HepG2 (cell line): ENCODE data around the gene SRCIN1. TPM values are rescaled to one million over a fixed set of nuclear protein-coding genes. Genes with fewer than 3 reads are reported as not detected.

Experiments used
- AGO2 ChIP-seq: fragments of 200-400 bp; formaldehyde crosslinking; optimal IDR thresholded peaks from 2 replicates; pipeline ENCODE3; 2017; ENCODE audit warnings: mild to moderate bottlenecking, low read depth, low read length, moderate library complexity
- FOSL2 ChIP-seq: sonication (generic); formaldehyde crosslinking; IDR thresholded peaks from 2 replicates; pipeline ENCODE4 v1.4.0; 2020; ENCODE audit warnings: missing genetic modification reagents
- FOXO1 ChIP-seq: sonication (generic); formaldehyde crosslinking; IDR thresholded peaks from 2 replicates; pipeline ENCODE4 v1.4.0; 2020; ENCODE audit warnings: missing genetic modification reagents
- MXD3 ChIP-seq: IDR thresholded peaks from 2 replicates; pipeline ENCODE4 v1.6.1; 2016; ENCODE audit warnings: mild to moderate bottlenecking, missing biosample characterization, missing genetic modification reagents
- RBAK ChIP-seq: sonication (generic); formaldehyde crosslinking; IDR thresholded peaks from 2 replicates; pipeline ENCODE4 v1.5.1; 2020; ENCODE audit warnings: mild to moderate bottlenecking, missing genetic modification reagents
- RFX5 ChIP-seq: IDR thresholded peaks from 2 replicates; pipeline ENCODE4 v1.6.1; 2011; ENCODE audit warnings: low read depth, low read length, improper control_type of control experiment
- SCMH1 ChIP-seq: sonication (generic); formaldehyde crosslinking; IDR thresholded peaks from 2 replicates; pipeline ENCODE4 v1.9.0; 2021; ENCODE audit warnings: missing genetic modification reagents, mild to moderate bottlenecking, borderline replicate concordance
- SRF ChIP-seq: IDR thresholded peaks from 2 replicates; pipeline ENCODE4 v1.6.1; 2011; ENCODE audit warnings: mild to moderate bottlenecking, low read depth, low read length, moderate library complexity
- TBX3 ChIP-seq: fragments of 450-650 bp; IDR thresholded peaks from 2 replicates; pipeline ENCODE4 v1.6.1; 2017; ENCODE audit warnings: antibody characterized with exemption, mild to moderate bottlenecking, inconsistent platforms, borderline replicate concordance
- TFAP4 ChIP-seq: sonication (generic); IDR thresholded peaks from 2 replicates; pipeline ENCODE4 v1.6.1; 2016; ENCODE audit warnings: low read depth, borderline replicate concordance
- THRA ChIP-seq: sonication (generic); formaldehyde crosslinking; IDR thresholded peaks from 2 replicates; pipeline ENCODE4 v1.4.0; 2020; ENCODE audit warnings: missing genetic modification reagents, borderline replicate concordance
- TSC22D2 ChIP-seq: sonication (generic); formaldehyde crosslinking; IDR thresholded peaks from 2 replicates; pipeline ENCODE4 v1.5.1; 2020; ENCODE audit warnings: missing genetic modification reagents, mild to moderate bottlenecking, borderline replicate concordance
- ZFP90 ChIP-seq: sonication (generic); formaldehyde crosslinking; IDR thresholded peaks from 2 replicates; pipeline ENCODE4 v1.8.0; 2022; ENCODE audit warnings: missing genetic modification reagents, mild to moderate bottlenecking, inconsistent platforms, borderline replicate concordance
- ZNF33A ChIP-seq: sonication (generic); formaldehyde crosslinking; IDR thresholded peaks from 2 replicates; pipeline ENCODE4 v1.5.1; 2020; ENCODE audit warnings: missing genetic modification reagents, mild to moderate bottlenecking, moderate library complexity, borderline replicate concordance
- ZNF709 ChIP-seq: sonication (generic); formaldehyde crosslinking; IDR thresholded peaks from 2 replicates; pipeline ENCODE4 v1.5.0; 2020; ENCODE audit warnings: mild to moderate bottlenecking, missing genetic modification reagents
- ZNF790 ChIP-seq: sonication (generic); formaldehyde crosslinking; IDR thresholded peaks from 2 replicates; pipeline ENCODE4 v1.8.0; 2022; ENCODE audit warnings: missing genetic modification reagents, mild to moderate bottlenecking, borderline replicate concordance
- polyA plus RNA-seq, 8 experiments: library from polyadenylated mRNA; depleted of rRNA in 3 of 8; stranded (reverse) in 7 of 8; unstranded in 1 of 8; fragments of >200 nt; fragmentation: Illumina TruSeq in 4 of 8; extraction: Trizol in 4 of 8; gene quantifications; 2 replicates each; pipeline versions ENCODE4 v1.2.1 to v1.2.3, GENCODE V29; 2011 to 2016; ENCODE audit warnings: low read depth in 4 of 8, missing spikeins in 1 of 8, mixed read lengths in 1 of 8; ENCODE audit not compliant: insufficient read depth in 1 of 8
- total RNA-seq, 5 experiments: library from RNA; depleted of rRNA; stranded (reverse); fragments of >200 nt; fragmentation: Illumina TruSeq; extraction: Trizol; gene quantifications; 2 replicates each; pipeline ENCODE4 v1.2.3, GENCODE V29; 2016; ENCODE audit warnings: low read depth in 1 of 5
- TF ChIP-seq, protein P1 (sequence below): sonication (generic); formaldehyde crosslinking; IDR thresholded peaks from 2 replicates; pipeline ENCODE4 v1.4.0; 2020; ENCODE audit warnings: mild to moderate bottlenecking, missing genetic modification reagents, borderline replicate concordance
- TF ChIP-seq, protein P2 (sequence below): fragments of 450-650 bp; IDR thresholded peaks from 2 replicates; pipeline ENCODE4 v1.6.1; 2016

Gene SRCIN1
- total and polyA plus RNA-seq, 2 of the 13 experiments (the other 11 are each of a cell fraction or from before 2014, with no cell fraction given) = 1.2 to 9.6 TPM

- 0 out of 2 replicates have a peak, but pooled peaks have one; percentile 7 for TF ChIP-seq THRA (CRISPR knock-in tag)
- TF ChIP-seq, protein P1, sequence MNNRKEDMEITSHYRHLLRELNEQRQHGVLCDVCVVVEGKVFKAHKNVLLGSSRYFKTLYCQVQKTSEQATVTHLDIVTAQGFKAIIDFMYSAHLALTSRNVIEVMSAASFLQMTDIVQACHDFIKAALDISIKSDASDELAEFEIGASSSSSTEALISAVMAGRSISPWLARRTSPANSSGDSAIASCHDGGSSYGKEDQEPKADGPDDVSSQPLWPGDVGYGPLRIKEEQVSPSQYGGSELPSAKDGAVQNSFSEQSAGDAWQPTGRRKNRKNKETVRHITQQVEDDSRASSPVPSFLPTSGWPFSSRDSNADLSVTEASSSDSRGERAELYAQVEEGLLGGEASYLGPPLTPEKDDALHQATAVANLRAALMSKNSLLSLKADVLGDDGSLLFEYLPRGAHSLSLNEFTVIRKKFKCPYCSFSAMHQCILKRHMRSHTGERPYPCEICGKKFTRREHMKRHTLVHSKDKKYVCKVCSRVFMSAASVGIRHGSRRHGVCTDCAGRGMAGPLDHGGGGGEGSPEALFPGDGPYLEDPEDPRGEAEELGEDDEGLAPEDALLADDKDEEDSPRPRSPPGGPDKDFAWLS (CRISPR knock-in tag) = peak; percentile 29; the same call in 1 of the 2 replicates
- TF ChIP-seq TSC22D2 = no peak
- TF ChIP-seq RFX5 = no peak
- no peak for TF ChIP-seq MXD3
- no peak for TF ChIP-seq FOXO1 (CRISPR knock-in tag)
- no peak; the same call in 1 of the 2 replicates for TF ChIP-seq TBX3
- TF ChIP-seq, protein P2, sequence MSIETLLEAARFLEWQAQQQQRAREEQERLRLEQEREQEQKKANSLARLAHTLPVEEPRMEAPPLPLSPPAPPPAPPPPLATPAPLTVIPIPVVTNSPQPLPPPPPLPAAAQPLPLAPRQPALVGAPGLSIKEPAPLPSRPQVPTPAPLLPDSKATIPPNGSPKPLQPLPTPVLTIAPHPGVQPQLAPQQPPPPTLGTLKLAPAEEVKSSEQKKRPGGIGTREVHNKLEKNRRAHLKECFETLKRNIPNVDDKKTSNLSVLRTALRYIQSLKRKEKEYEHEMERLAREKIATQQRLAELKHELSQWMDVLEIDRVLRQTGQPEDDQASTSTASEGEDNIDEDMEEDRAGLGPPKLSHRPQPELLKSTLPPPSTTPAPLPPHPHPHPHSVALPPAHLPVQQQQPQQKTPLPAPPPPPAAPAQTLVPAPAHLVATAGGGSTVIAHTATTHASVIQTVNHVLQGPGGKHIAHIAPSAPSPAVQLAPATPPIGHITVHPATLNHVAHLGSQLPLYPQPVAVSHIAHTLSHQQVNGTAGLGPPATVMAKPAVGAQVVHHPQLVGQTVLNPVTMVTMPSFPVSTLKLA = no peak
- TF ChIP-seq ZNF709 (CRISPR knock-in tag) = 0 out of 2 replicates have a peak, but pooled peaks have one; percentile 3
- peak; percentile 62 for TF ChIP-seq AGO2
- no peak for TF ChIP-seq SCMH1
- no peak for TF ChIP-seq FOSL2 (CRISPR knock-in tag)
- TF ChIP-seq SRF = no peak
- no peak for TF ChIP-seq ZNF33A (CRISPR knock-in tag)
- TF ChIP-seq ZFP90 (CRISPR knock-in tag) = 0 out of 2 replicates have a peak, but pooled peaks have one; percentile 52
- no peak for TF ChIP-seq TFAP4
- TF ChIP-seq RBAK = no peak
- 0 out of 2 replicates have a peak, but pooled peaks have one; percentile 8 for TF ChIP-seq ZNF790
These were observed 1.2 kb upstream of the SRCIN1 start (continued) for GRCh38 chr17:38606646-38607611.
